Measurements from ENCODE around the gene NAA80. TPM values are rescaled to one million over a fixed set of nuclear protein-coding genes. Genes with fewer than 3 reads are reported as not detected.

NAA80 gene
- total RNA-seq, 1 donor from 2014 or later = 12.5 TPM

GRCh38 chr3:50267280-50267913 lies 31.8 kb downstream of the NAA80 start:
- DNase-seq (peak; percentile 86), ATAC-seq (peak; percentile 45)
- Histone ChIP-seq H3K36me3 (no peaks in the 10 kb centered on the region), H3K4me3 (peak overlapping the region; percentile 55), H3K27ac (peak overlapping the region; percentile 90), H3K27me3 (no peaks in the 10 kb centered on the region), H3K4me1 (peaks cover 46% of the 10 kb centered on the region), H3K9me3 (no peaks in the 10 kb centered on the region)
- TF ChIP-seq CTCF (IDR thresholded peaks at IDR 0.05) = no peak
- intact Hi-C loops (cut with DNase I) = no loop called here

GRCh38 chr3:50266836-50267235 lies 32.4 kb downstream of the NAA80 start:
- no peak for ATAC-seq
- no peak for TF ChIP-seq CTCF (IDR thresholded peaks at IDR 0.05)

GRCh38 chr3:50266017-50266416 lies 33.2 kb downstream of the NAA80 start:
- Histone ChIP-seq H3K9me3 (no peaks in the 10 kb centered on the region), H3K27ac (peak overlapping the region; percentile 90), H3K4me1 (peaks cover 54% of the 10 kb centered on the region), H3K4me3 (peak overlapping the region; percentile 55), H3K36me3 (no peaks in the 10 kb centered on the region), H3K27me3 (no peaks in the 10 kb centered on the region)
- intact Hi-C loops (cut with DNase I) = no loop called here
- DNase-seq (no peak), ATAC-seq (no peak)
- TF ChIP-seq CTCF (IDR thresholded peaks at IDR 0.05) = no peak

More at GRCh38 chr3:50266836-50267235, 32.4 kb downstream of the NAA80 start:
- no peaks in the 10 kb centered on the region for H3K36me3 ChIP-seq
- intact Hi-C loops (cut with DNase I) = no loop called here
- peak overlapping the region; percentile 55 for H3K4me3 ChIP-seq
- no peaks in the 10 kb centered on the region for H3K9me3 ChIP-seq
- H3K27ac ChIP-seq = peak overlapping the region; percentile 90
- peaks cover 46% of the 10 kb centered on the region for H3K4me1 ChIP-seq
- no peaks in the 10 kb centered on the region for H3K27me3 ChIP-seq
- DNase-seq = no peak

- H3K4me1 ChIP-seq = peaks cover 58% of the 10 kb centered on the region
- peak overlapping the region; percentile 90 for H3K27ac ChIP-seq
- no peaks in the 10 kb centered on the region for H3K36me3 ChIP-seq
- ATAC-seq = no peak
- intact Hi-C loops (cut with DNase I) = no loop called here
- no peak for TF ChIP-seq CTCF (IDR thresholded peaks at IDR 0.05)
- no peaks in the 10 kb centered on the region for H3K9me3 ChIP-seq
- DNase-seq = no peak
- H3K27me3 ChIP-seq = no peaks in the 10 kb centered on the region
- H3K4me3 ChIP-seq = peak overlapping the region; percentile 3
These were observed 33.6 kb downstream of the NAA80 start for GRCh38 chr3:50265571-50265970.

GRCh38 chr3:50264964-50265485 lies 34.2 kb downstream of the NAA80 start:
- no peaks in the 10 kb centered on the region for H3K27me3 ChIP-seq
- peak overlapping the region; percentile 3 for H3K4me3 ChIP-seq
- intact Hi-C loops (cut with DNase I) = no loop called here
- TF ChIP-seq CTCF (IDR thresholded peaks at IDR 0.05) = no peak
- no peak for ATAC-seq
- peak overlapping the region; percentile 90 for H3K27ac ChIP-seq
- DNase-seq = no peak
- H3K9me3 ChIP-seq = no peaks in the 10 kb centered on the region
- peaks cover 62% of the 10 kb centered on the region for H3K4me1 ChIP-seq
- no peaks in the 10 kb centered on the region for H3K36me3 ChIP-seq

Data from upper lobe of right lung (tissue), 1 donor.